IPS DF 4.7 (cell line): ENCODE data around the gene IL27RA.

ENCODE experiments used
- DNase-seq: peaks from one replicate; pipeline ENCODE4 v3.0.0-alpha.2; 2013; ENCODE audit warnings: low spot score; ENCODE audit errors: extremely low read depth

Gene IL27RA

GRCh38 chr19:14085309-14085995, 53.9 kb downstream of the IL27RA start, which contains the start of gene C19orf67:
Gene C19orf67, minus strand, starts transcription at chr19:14085783. Its CDS starts 156 bp downstream, at chr19:14085627.
- DNase-seq, result no peak

GRCh38 chr19:14086098-14086497, 54.5 kb downstream of the IL27RA start:
- DNase-seq, result no peak

GRCh38 chr19:14088634-14089411, 57.3 kb downstream of the IL27RA start:
- no peak for DNase-seq

- DNase-seq, result no peak
These were observed 57.8 kb downstream of the IL27RA start for GRCh38 chr19:14089412-14089661.

DNA sequence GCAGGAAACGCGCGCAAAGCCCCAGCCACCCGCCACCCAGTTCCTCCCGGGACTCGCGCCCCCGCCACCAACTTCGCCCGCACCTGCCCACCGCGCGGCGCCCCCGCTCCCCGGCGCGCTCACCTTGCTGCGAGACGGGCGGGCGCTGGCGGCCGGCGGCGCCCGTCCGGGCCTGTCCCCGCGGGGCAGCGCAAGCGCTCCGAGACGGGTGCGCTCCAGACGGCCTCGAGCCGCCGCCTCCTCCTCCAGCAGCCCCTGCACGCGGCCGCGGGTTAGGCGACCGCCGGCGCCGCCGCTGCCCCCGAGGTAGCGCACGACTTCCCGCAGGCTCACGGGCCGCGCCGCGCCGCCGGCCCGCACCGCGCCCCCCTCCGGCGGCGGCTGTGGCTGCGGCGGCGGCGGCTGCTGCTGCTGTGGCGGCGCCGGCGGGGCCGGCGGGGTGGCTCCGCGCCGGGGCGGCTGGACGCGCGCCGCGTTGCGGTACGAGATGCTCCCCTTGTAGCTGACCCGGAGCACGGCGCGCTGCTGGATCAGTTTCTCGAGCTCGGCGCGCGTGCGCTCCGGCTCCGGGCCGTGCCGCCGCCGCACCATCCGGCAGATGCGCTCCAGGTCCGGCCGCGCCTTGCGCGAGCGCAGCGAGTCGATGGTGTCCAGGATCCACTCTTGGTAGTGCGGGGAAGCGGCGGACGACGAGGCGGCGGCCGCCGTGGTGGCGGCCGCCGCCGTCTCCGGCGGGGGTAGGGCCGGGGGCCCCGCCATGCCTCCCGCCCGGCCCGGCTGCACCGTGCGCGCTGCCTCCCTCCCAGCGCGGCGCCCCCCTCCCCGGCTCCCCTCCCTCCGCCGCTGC, 58.3 kb downstream of the IL27RA start:
- no peak for DNase-seq

- DNase-seq, result no peak
These were observed 59.0 kb downstream of the IL27RA start, which contains the start of gene SAMD1 for GRCh38 chr19:14090509-14091080. Gene SAMD1, minus strand, starts transcription at chr19:14090751.

GRCh38 chr19:14091081-14091812, 59.7 kb downstream of the IL27RA start:
- no peak for DNase-seq

DNA sequence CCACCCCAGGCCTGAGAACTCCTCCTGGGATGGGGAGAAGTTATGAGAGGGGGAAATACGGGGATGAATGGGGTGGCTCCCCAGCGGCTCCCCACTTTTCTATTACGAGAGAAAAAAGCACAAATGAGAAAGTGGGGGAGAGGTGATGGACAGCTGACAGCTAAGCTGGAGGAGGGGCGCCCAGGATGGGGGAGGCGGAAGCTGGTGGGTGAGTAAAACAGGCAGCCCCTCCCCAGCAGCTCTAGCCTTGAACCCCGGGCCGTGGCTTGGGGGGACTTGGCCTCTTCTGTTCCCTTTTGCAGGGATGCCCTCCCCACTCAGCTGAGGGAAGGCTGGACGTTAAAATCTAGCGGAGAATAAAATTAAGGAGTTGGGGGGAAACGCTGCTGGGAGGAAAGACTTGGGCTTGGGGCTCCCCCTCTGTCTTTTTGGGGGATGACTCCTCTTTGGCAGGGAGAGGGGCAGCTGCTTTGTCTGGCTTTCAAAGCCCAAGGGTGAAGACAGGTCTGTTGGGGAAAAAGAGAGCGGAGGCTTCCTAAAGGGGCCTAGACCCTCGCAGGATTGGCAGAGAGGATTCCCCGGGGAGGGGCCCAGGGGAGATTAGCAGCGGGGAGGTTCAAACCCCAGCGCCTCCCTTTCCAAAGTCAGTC, 60.4 kb downstream of the IL27RA start:
- DNase-seq, result no peak

DNA sequence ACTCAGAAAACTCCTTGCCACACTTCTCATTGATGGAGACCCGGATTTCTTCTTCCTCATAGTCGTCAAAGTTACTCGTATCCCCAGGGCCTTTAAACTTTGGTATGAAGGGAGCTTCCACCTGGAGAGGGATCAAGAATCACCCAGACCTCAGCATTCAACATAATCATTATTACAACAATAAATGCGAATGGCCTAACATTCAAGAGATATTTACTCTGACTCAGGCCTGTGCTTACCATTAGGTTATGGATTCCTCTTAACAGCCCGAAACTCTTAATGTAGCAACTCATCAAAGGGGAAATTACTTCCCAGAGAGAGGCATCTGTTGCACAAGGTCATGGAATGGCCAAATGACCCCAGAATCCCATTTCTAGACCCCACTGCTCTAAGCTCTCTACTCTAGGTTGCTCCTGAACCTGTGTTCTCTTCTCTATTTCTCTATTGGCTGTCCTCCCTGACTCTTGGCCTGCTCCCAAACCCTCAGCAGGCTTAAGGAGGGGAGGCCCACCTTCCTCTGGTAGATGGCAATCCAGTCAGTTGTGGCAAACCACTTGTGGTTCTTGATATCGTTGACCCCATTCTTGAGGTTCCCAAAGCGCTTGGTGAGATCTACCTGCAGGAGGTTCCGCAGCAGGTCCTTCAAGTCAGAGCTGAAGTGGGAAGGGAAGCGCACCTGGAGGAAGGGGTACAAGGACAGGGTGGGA, 61.7 kb downstream of the IL27RA start:
- no peak for DNase-seq

- DNase-seq, result no peak
These were observed 63.3 kb downstream of the IL27RA start for GRCh38 chr19:14094854-14095253.

- no peak for DNase-seq
These were observed 64.9 kb downstream of the IL27RA start for GRCh38 chr19:14096272-14096992.

GRCh38 chr19:14097532-14098151, 66.1 kb downstream of the IL27RA start:
- DNase-seq, result no peak

GRCh38 chr19:14101003-14101545, 69.5 kb downstream of the IL27RA start:
- no peak for DNase-seq

DNA sequence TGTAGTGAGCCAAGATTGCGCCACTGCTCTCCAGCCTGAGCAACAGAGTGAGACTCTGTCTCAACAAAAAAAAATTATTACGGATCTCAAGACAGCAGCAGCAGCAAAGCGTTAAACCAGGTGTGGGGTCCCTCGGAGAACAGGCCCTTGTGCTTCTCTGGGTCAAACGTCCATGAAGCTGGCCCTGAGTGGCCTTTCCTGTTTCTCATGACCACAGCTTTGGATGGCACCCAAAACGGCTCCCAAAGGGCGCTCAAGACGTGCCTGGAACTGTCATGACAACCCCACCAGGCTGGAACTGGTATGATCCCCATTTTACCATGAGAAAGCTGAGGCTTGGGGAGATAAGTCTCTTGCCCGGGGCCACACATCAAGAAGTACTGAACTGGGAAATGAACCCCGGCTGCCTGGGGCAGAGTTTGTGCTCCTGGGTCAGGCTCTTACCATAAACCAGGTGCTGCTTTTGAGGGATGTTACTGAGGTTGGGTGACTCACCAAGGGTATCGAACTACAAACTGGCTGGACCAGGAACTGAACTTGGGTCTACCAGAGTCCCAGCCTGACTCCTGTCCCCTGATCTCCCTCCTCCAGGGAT, 70.6 kb downstream of the IL27RA start:
- no peak for DNase-seq

- DNase-seq, result no peak
These were observed 71.2 kb downstream of the IL27RA start for GRCh38 chr19:14102756-14103155.
